ENCODE data around the gene FARP2.

FARP2 gene

GRCh38 chr2:241498115-241499070 lies 142.3 kb downstream of the FARP2 start:
- TF ChIP-seq MAX (IDR thresholded peaks at IDR 0.05; ENCODE audit: low read depth, low read length) (no peak), POLR2A (IDR thresholded peaks at IDR 0.05; ENCODE audit: extremely low read depth, insufficient read length) (no peak), MYC (IDR thresholded peaks at IDR 0.05; ENCODE audit: low read depth, low read length) (no peak), CTCF (IDR thresholded peaks at IDR 0.05; ENCODE audit: low read depth, low read length) (no peak)
- H3K4me3 ChIP-seq (ENCODE audit: low read depth, low read length) = no peak overlapping the region
- DNase-seq (ENCODE audit: low read depth) = no peak

GRCh38 chr2:241499146-241499965 lies 143.3 kb downstream of the FARP2 start:
- no peak for DNase-seq (ENCODE audit: low read depth)

GRCh38 chr2:241500016-241500415 lies 143.9 kb downstream of the FARP2 start:
- no peak for DNase-seq (ENCODE audit: low read depth)
- no peak overlapping the region for H3K4me3 ChIP-seq (ENCODE audit: low read depth, low read length)
- TF ChIP-seq CTCF (IDR thresholded peaks at IDR 0.05; ENCODE audit: low read depth, low read length) = no peak
- no peak for TF ChIP-seq MYC (IDR thresholded peaks at IDR 0.05; ENCODE audit: low read depth, low read length)
- no peak for TF ChIP-seq MAX (IDR thresholded peaks at IDR 0.05; ENCODE audit: low read depth, low read length)
- no peak for TF ChIP-seq POLR2A (IDR thresholded peaks at IDR 0.05; ENCODE audit: extremely low read depth, insufficient read length)

More at GRCh38 chr2:241499146-241499965, 143.3 kb downstream of the FARP2 start:
- no peak overlapping the region for H3K4me3 ChIP-seq (ENCODE audit: low read depth, low read length)
- TF ChIP-seq MAX (IDR thresholded peaks at IDR 0.05; ENCODE audit: low read depth, low read length) (no peak), POLR2A (IDR thresholded peaks at IDR 0.05; ENCODE audit: extremely low read depth, insufficient read length) (no peak), CTCF (IDR thresholded peaks at IDR 0.05; ENCODE audit: low read depth, low read length) (no peak), MYC (IDR thresholded peaks at IDR 0.05; ENCODE audit: low read depth, low read length) (no peak)

GRCh38 chr2:241500431-241500975 lies 144.4 kb downstream of the FARP2 start:
- no peak for DNase-seq (ENCODE audit: low read depth)
- no peak overlapping the region for H3K4me3 ChIP-seq (ENCODE audit: low read depth, low read length)
- no peak for TF ChIP-seq CTCF (IDR thresholded peaks at IDR 0.05; ENCODE audit: low read depth, low read length)
- no peak for TF ChIP-seq POLR2A (IDR thresholded peaks at IDR 0.05; ENCODE audit: extremely low read depth, insufficient read length)
- no peak for TF ChIP-seq MAX (IDR thresholded peaks at IDR 0.05; ENCODE audit: low read depth, low read length)
- no peak for TF ChIP-seq MYC (IDR thresholded peaks at IDR 0.05; ENCODE audit: low read depth, low read length)

GRCh38 chr2:241501099-241501541 lies 145.0 kb downstream of the FARP2 start:
- no peak for DNase-seq (ENCODE audit: low read depth)
- no peak overlapping the region for H3K4me3 ChIP-seq (ENCODE audit: low read depth, low read length)
- TF ChIP-seq MAX (IDR thresholded peaks at IDR 0.05; ENCODE audit: low read depth, low read length) = no peak
- TF ChIP-seq CTCF (IDR thresholded peaks at IDR 0.05; ENCODE audit: low read depth, low read length) = no peak
- TF ChIP-seq POLR2A (IDR thresholded peaks at IDR 0.05; ENCODE audit: extremely low read depth, insufficient read length) = no peak
